ENCODE measurements around the gene DUSP16.
"Not testable (repeated sequence)": the region's sequence is repeated elsewhere in the genome, so short reads cannot be mapped to it uniquely, and the experiment has no call there.

The DUSP16 gene

DNA sequence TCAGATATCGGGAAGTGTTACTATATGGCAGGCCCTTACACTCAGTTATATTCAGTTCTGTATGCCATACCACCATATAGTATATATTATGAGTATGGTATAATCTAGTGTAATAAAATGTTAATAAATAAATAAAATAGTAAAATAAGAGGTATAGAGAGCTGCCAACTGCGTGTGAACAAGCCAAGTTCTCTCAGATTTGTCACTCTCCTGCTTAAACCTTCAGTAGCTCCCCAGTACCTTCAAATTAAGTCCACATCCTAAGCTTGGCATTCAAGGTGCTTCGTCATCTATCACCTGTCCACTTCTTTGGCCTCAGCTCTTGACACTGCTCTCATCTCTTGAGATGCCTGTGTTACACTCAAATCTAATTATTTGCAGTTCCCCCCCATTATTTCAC lies 36.2 kb upstream of the DUSP16 start:
- TF ChIP-seq TAF1 (IDR thresholded peaks at IDR 0.05; ENCODE audit: borderline replicate concordance, low read depth, low read length) (no peak), POLR2AphosphoS5 (IDR thresholded peaks at IDR 0.05; ENCODE audit: low read depth, low read length) (no peak), POLR2A (IDR thresholded peaks at IDR 0.05; ENCODE audit: low read depth, low read length) (no peak)
- FAIRE-seq (no peak), DNase-seq (ENCODE audit: insufficient read length) (no peak)

DNA sequence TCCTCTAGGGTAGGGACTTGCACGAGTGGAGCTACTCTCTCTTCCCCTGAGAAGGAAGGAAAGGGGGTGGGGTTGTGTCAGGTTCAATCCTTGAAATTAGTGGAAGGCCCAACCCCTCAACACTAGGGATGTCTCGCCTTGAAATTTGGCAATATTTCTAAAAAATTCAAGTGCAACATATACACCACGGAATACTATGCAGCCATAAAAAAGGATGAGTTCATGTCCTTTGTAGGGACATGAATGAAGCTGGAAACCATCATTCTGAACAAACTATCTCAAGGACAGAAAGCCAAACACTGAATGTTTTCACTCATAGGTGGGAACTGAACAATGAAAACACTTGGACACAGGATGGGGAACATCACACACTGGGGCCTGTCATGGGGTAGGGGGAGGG lies 33.9 kb upstream of the DUSP16 start:
- not testable (repeated sequence) for DNase-seq (ENCODE audit: insufficient read length); FAIRE-seq

- FAIRE-seq; DNase-seq (ENCODE audit: insufficient read length): not testable (repeated sequence)
Observed at GRCh38 chr12:12595929-12596328, 33.3 kb upstream of the DUSP16 start.

- TF ChIP-seq POLR2A (IDR thresholded peaks at IDR 0.05; ENCODE audit: low read depth, low read length) (no peak), POLR2AphosphoS5 (IDR thresholded peaks at IDR 0.05; ENCODE audit: low read depth, low read length) (no peak), TAF1 (IDR thresholded peaks at IDR 0.05; ENCODE audit: borderline replicate concordance, low read depth, low read length) (no peak)
- DNase-seq (ENCODE audit: insufficient read length) (no peak), FAIRE-seq (no peak)
Observed at GRCh38 chr12:12592930-12593329, 30.3 kb upstream of the DUSP16 start.

- DNase-seq (ENCODE audit: insufficient read length) = no peak
- FAIRE-seq = no peak
- TF ChIP-seq TAF1 (IDR thresholded peaks at IDR 0.05; ENCODE audit: borderline replicate concordance, low read depth, low read length) (no peak), POLR2AphosphoS5 (IDR thresholded peaks at IDR 0.05; ENCODE audit: low read depth, low read length) (no peak), POLR2A (IDR thresholded peaks at IDR 0.05; ENCODE audit: low read depth, low read length) (no peak)
Observed at GRCh38 chr12:12590961-12591360, 28.3 kb upstream of the DUSP16 start.

DNA sequence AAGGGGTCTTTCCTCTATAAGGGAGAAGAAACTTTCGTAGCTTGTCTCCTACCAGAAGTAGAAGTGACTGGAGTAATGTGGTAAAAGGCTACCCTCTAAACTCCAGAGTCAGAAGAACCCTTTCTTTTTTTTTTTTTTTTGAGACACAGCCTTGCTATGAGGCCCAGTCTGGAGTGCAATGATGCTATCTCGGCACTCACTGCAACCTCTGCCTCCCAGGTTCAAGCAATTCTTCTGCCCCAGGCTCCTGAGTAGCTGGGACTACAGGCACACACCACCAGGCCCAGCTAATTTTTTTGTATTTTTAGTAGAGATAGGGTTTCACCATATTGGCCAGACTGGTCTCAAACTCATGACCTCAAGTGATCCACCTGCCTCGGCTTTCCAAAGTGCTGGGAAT lies 25.8 kb upstream of the DUSP16 start:
- DNase-seq (ENCODE audit: insufficient read length); FAIRE-seq: not testable (repeated sequence)

DNA sequence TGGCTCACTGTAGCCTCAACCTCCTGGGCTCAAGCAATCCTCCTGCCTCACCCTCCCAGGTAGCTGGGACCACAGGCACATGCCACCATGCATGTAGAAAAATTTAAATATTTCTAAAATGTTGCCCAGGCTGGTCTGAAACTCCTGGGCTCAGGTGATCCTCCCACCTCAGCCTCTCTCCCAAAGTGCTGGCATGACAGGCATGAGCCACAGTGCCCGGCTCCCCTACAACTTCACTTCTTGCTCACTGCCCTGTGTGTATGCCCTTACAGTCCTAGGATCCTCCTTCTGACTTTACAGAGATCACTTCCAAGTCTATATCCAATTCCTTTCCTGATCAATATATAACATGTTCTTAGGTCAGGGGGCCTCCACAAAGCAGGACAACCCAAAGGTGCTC lies 25.2 kb upstream of the DUSP16 start:
- TF ChIP-seq TAF1 (IDR thresholded peaks at IDR 0.05; ENCODE audit: borderline replicate concordance, low read depth, low read length) = no peak
- no peak for TF ChIP-seq POLR2A (IDR thresholded peaks at IDR 0.05; ENCODE audit: low read depth, low read length)
- TF ChIP-seq POLR2AphosphoS5 (IDR thresholded peaks at IDR 0.05; ENCODE audit: low read depth, low read length) = no peak
- DNase-seq (ENCODE audit: insufficient read length) (no peak), FAIRE-seq (no peak)

GRCh38 chr12:12586879-12587675 lies 24.4 kb upstream of the DUSP16 start:
- DNase-seq (ENCODE audit: insufficient read length) (no peak), FAIRE-seq (no peak)
- no peak for TF ChIP-seq POLR2AphosphoS5 (IDR thresholded peaks at IDR 0.05; ENCODE audit: low read depth, low read length)
- TF ChIP-seq POLR2A (IDR thresholded peaks at IDR 0.05; ENCODE audit: low read depth, low read length) = no peak
- TF ChIP-seq TAF1 (IDR thresholded peaks at IDR 0.05; ENCODE audit: borderline replicate concordance, low read depth, low read length) = no peak

DNA sequence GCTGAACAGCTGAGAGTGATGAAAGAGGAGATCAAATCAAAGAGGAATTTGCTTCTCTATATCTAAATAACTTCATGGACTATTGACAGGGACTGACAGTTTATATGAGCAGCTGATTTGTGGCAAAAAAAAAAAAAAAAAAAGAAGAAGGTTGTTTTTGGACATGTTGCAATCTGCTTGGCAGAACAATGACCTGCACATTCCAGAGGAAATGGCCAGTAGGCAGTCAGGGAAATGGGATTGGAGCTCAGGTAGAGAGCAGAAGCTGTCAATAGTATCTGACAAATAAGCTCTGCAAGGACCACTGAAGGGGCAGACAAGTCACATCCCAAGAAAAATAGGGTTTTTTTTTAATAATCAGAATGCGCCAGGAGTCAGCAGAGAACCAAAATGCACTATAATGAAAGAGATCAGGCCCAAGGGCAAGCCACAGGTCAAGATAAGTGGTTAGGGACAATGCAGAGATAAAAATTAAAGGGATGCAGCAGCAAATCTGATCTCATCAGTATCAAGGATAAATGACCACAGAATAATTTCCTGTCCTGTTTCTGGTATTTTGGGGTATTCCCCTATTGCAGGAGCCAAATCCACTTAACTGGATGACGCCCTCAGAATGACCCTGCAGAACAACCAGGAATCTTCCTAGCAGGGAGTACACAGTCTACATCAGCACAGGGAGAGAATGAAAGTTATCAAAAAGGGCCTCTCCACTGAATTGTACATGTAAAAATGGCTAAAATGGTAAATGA lies 22.6 kb upstream of the DUSP16 start:
- no peak for TF ChIP-seq POLR2A (IDR thresholded peaks at IDR 0.05; ENCODE audit: low read depth, low read length)
- no peak for TF ChIP-seq POLR2AphosphoS5 (IDR thresholded peaks at IDR 0.05; ENCODE audit: low read depth, low read length)
- TF ChIP-seq TAF1 (IDR thresholded peaks at IDR 0.05; ENCODE audit: borderline replicate concordance, low read depth, low read length) = no peak
- FAIRE-seq = no peak
- no peak for DNase-seq (ENCODE audit: insufficient read length)

DNA sequence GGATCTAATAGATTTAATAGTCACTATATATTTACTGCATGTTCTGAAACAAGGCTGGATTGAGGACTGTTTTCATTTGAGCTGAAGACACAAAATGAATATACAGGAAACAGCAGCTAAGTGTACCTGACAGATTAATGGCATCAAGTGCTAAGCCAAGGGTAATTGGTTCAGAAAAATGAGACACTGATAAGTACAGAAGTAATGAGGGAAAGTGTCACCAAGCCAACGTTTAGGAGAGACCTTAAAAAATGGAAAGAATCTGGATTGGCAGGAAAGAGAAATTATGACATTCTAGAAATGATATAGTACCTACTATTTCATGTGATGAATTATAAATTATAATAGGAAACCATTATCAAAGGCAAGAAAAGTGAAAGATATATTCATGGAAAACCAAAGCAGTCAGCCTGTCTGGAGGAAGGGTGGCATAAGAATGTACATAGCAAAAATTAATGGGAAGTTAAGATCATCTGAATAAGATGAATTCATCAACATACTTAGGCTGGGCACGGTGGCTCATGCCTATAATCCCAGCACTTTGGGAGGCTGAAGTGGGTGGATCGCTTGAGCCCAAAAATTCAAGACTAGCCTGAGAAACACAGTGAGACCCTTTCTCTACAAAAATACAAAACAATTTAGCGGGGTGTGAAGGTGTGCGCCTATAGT lies 21.0 kb upstream of the DUSP16 start:
- no peak for DNase-seq (ENCODE audit: insufficient read length)
- TF ChIP-seq TAF1 (IDR thresholded peaks at IDR 0.05; ENCODE audit: borderline replicate concordance, low read depth, low read length) = no peak
- no peak for TF ChIP-seq POLR2AphosphoS5 (IDR thresholded peaks at IDR 0.05; ENCODE audit: low read depth, low read length)
- TF ChIP-seq POLR2A (IDR thresholded peaks at IDR 0.05; ENCODE audit: low read depth, low read length) = no peak
- FAIRE-seq = peak; percentile 33

DNA sequence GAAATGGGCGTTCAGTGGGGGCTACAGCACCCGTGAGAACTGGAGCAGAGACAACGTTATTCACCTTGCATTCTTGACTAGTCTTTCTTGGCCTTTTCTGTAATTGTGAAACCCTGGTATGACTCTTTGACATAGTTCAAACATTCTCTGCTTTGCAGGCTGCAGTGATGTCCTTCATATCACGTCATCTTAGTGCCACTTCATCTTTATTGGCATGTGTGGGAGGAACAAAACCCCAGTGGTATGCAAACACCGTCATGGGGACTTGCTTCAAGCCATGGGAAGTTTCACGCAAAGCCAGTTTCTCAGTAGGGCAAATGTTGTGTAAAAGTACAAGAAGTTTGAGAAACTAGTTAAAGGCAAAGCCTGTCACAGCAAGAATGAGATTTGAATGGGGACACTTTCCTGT lies 20.2 kb upstream of the DUSP16 start:
- TF ChIP-seq TAF1 (IDR thresholded peaks at IDR 0.05; ENCODE audit: borderline replicate concordance, low read depth, low read length) (no peak), POLR2A (IDR thresholded peaks at IDR 0.05; ENCODE audit: low read depth, low read length) (no peak; the same call in 1 of the 2 replicates), POLR2AphosphoS5 (IDR thresholded peaks at IDR 0.05; ENCODE audit: low read depth, low read length) (no peak; the same call in none of the 2 replicates)
- peak; percentile 95 for FAIRE-seq
- peak; percentile 41 for DNase-seq (ENCODE audit: insufficient read length)

Data from GM12892 (cell line).